ENCODE results near the gene PPP2R5C. TPM values are rescaled to one million over a fixed set of nuclear protein-coding genes. Genes with fewer than 3 reads are reported as not detected.
A peak's percentile ranks its signal among the peaks of the same experiment; 100 is the strongest.

The PPP2R5C gene
- polyA plus RNA-seq, 3 donors, result 61.9 to 72.5 (median 64.0) TPM

GRCh38 chr14:101972126-101972866 lies 210.8 kb downstream of the PPP2R5C start:
- H3K27ac Mint-ChIP-seq, result peak overlapping the region; percentile 80 to 94 (median 87)
- H3K4me1 ChIP-seq (ENCODE audit: control insufficient read depth in 1 of 2, insufficient read depth in 2 of 2, low read length in 2 of 2), result peaks cover 22 to 27% of the 10 kb centered on the region in 2 donors
- peaks cover 13 to 49% of the 10 kb centered on the region in 2 donors for H3K36me3 ChIP-seq (replicated peaks in 1 of 2; ENCODE audit: control insufficient read depth in 1 of 2, insufficient read depth in 2 of 2, low read length in 2 of 2)
- H4K20me1 ChIP-seq (ENCODE audit: insufficient read depth, low read length), result peaks cover 98% of the 10 kb centered on the region
- intact Hi-C loops (cut with micrococcal nuclease), result no loop called here
- 13% methylated on average over 1 of the region's 10 CpGs for WGBS (ENCODE audit: insufficient coverage)
- H3K27me3 ChIP-seq (ENCODE audit: control insufficient read depth in 2 of 2, insufficient read depth in 2 of 2, low read length in 2 of 2), result no peaks in the 10 kb centered on the region
- peaks cover 91% of the 10 kb centered on the region for H3K79me2 ChIP-seq (ENCODE audit: insufficient read depth, low read length)
- H3K9me3 Mint-ChIP-seq, result no peaks in the 10 kb centered on the region
- no peaks in the 10 kb centered on the region for H3K9me3 ChIP-seq (replicated peaks in 1 of 2; ENCODE audit: control insufficient read depth in 1 of 2, insufficient read depth in 1 of 2, low read length in 2 of 2)
- no peak for TF ChIP-seq CTCF (IDR thresholded peaks at IDR 0.05)
- peaks cover 0 to 2% (median 0%) of the 10 kb centered on the region in 3 donors for H3K27me3 Mint-ChIP-seq (ENCODE audit: low read depth in 3 of 3)
- H3K4me3 Mint-ChIP-seq, result peak overlapping the region; percentile 7 to 69
- peaks cover 29 to 47% of the 10 kb centered on the region in 2 donors for H3K36me3 Mint-ChIP-seq
- H3K27ac ChIP-seq (ENCODE audit: low read depth in 1 of 2, low read length in 2 of 2), result peak overlapping the region in 1 of 2 donors; percentile 83
- no peak overlapping the region for H3K9ac ChIP-seq (ENCODE audit: insufficient read depth, low read length, poor library complexity, severe bottlenecking)
- peak overlapping the region; percentile 39 for H3K4me2 ChIP-seq (replicated peaks; ENCODE audit: extremely low read depth, low read length, poor library complexity, severe bottlenecking)
- H3K4me3 ChIP-seq (replicated peaks in 1 of 3; ENCODE audit: low read depth in 2 of 3, low read length in 3 of 3), result peak overlapping the region in 1 of 3 experiments; percentile 16
- H3K4me1 Mint-ChIP-seq, result peaks cover 40% of the 10 kb centered on the region
- DNase-seq, result peak; percentile 93 to 98 (median 97)
- H2AFZ ChIP-seq (ENCODE audit: insufficient read depth, low read depth, low read length, poor library complexity, severe bottlenecking), result no peak overlapping the region

GRCh38 chr14:101973356-101973755 lies 211.8 kb downstream of the PPP2R5C start:
- Histone ChIP-seq H3K4me1 (ENCODE audit: control insufficient read depth in 1 of 2, insufficient read depth in 2 of 2, low read length in 2 of 2) (peaks cover 22 to 27% of the 10 kb centered on the region in 2 donors), H3K27ac (ENCODE audit: low read depth in 1 of 2, low read length in 2 of 2) (peak overlapping the region; percentile 44 to 83), H4K20me1 (ENCODE audit: insufficient read depth, low read length) (peaks cover 98% of the 10 kb centered on the region), H3K79me2 (ENCODE audit: insufficient read depth, low read length) (peaks cover 91% of the 10 kb centered on the region), H3K4me3 (replicated peaks in 1 of 3; ENCODE audit: low read depth in 2 of 3, low read length in 3 of 3) (no peak overlapping the region), H3K9ac (ENCODE audit: insufficient read depth, low read length, poor library complexity, severe bottlenecking) (no peak overlapping the region), H3K9me3 (replicated peaks in 1 of 2; ENCODE audit: control insufficient read depth in 1 of 2, insufficient read depth in 1 of 2, low read length in 2 of 2) (no peaks in the 10 kb centered on the region), H3K4me2 (replicated peaks; ENCODE audit: extremely low read depth, low read length, poor library complexity, severe bottlenecking) (no peak overlapping the region), H3K36me3 (replicated peaks in 1 of 2; ENCODE audit: control insufficient read depth in 1 of 2, insufficient read depth in 2 of 2, low read length in 2 of 2) (peaks cover 20 to 53% of the 10 kb centered on the region in 2 donors), H3K27me3 (ENCODE audit: control insufficient read depth in 2 of 2, insufficient read depth in 2 of 2, low read length in 2 of 2) (no peaks in the 10 kb centered on the region), H2AFZ (ENCODE audit: insufficient read depth, low read depth, low read length, poor library complexity, severe bottlenecking) (no peak overlapping the region)
- intact Hi-C loops (cut with micrococcal nuclease), result no loop called here
- 70% methylated on average over 2 of the region's 7 CpGs for WGBS (ENCODE audit: insufficient coverage)
- H3K27me3 Mint-ChIP-seq (ENCODE audit: low read depth in 3 of 3), result peaks cover 0 to 2% (median 0%) of the 10 kb centered on the region in 3 donors
- H3K4me1 Mint-ChIP-seq, result peaks cover 32% of the 10 kb centered on the region
- no peak for TF ChIP-seq CTCF (IDR thresholded peaks at IDR 0.05)
- no peak overlapping the region for H3K4me3 Mint-ChIP-seq
- peak; percentile 29 to 65 (median 30) for DNase-seq
- H3K9me3 Mint-ChIP-seq, result peaks cover 0 to 4% (median 0%) of the 10 kb centered on the region in 7 donors
- peaks cover 32 to 52% of the 10 kb centered on the region in 2 donors for H3K36me3 Mint-ChIP-seq
- H3K27ac Mint-ChIP-seq, result peak overlapping the region; percentile 80 to 94 (median 87)

Measured in CD14-positive monocyte (primary cell).